ENCODE results near the gene FILIP1L.

The FILIP1L gene

DNA sequence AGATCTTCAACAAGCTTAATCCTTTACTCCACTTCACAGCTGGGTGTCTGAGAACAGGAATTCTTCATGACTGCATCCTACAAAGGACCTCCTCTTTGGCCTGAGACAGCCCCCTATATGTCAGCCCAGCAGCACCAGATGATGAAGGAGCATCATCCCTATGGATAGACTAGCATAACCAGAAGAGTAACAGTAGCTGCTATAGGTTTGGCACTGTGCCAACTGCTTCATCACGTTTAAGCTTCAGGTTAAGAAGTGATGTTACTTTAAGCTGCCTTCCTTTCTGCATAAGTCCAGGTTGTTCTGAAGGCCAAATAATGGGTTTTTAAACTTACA lies 246.0 kb downstream of the FILIP1L start:
- no peaks in the 10 kb centered on the region for H3K4me1 ChIP-seq (ENCODE audit: control insufficient read depth, insufficient read depth, low read length)
- no peak overlapping the region for H3K27ac ChIP-seq (ENCODE audit: low read length)
- H3K4me3 ChIP-seq (ENCODE audit: low read length), result no peak overlapping the region
- WGBS (ENCODE audit: insufficient coverage, insufficient read length), result no CpG with 5 or more reads among the region's 1 CpG
- DNase-seq (ENCODE audit: low read depth, low spot score), result no peak
- no peaks in the 10 kb centered on the region for H3K9me3 ChIP-seq (ENCODE audit: control insufficient read depth, insufficient read depth, low read length)
- H3K36me3 ChIP-seq (ENCODE audit: control insufficient read depth, insufficient read depth, low read length), result no peaks in the 10 kb centered on the region
- H3K27me3 ChIP-seq (ENCODE audit: control insufficient read depth, insufficient read depth, low read length), result peaks cover 1% of the 10 kb centered on the region

DNA sequence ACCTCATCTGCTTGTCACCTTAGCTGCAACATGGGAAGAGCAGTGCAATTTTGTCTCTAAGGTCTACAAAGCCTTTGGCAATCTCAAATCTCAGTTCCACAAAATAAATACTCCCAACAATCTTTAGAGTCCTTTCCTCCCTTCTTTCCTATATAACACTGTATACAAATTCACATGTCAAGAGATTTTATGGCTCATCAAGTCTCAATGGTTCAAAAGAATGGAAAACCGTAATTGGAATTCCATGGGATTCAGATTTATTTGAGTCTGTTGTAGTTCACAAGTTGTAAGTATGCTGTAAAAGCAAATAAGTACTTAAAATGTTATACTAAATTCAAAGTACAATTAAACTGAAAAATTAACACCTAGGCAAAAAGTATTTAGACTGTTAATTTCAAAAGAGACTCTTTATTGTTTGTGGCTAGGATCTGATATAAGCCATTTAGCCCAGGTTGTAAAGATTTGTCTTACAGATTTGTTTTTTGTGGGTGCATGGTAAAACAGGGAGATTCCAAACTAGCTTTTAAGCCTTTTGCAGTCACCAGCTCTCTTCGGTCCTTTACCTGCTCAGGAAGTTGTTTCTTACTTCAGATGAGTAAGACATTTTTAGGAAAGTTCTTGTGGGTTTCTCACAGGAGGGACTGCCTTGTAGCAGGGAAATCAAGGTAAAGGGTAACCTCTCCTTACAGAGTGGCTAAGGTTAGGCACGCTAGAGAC lies 246.5 kb downstream of the FILIP1L start:
- no CpG with 5 or more reads among the region's 3 CpGs for WGBS (ENCODE audit: insufficient coverage, insufficient read length)
- Histone ChIP-seq H3K36me3 (ENCODE audit: control insufficient read depth, insufficient read depth, low read length) (no peaks in the 10 kb centered on the region), H3K4me1 (ENCODE audit: control insufficient read depth, insufficient read depth, low read length) (no peaks in the 10 kb centered on the region), H3K4me3 (ENCODE audit: low read length) (no peak overlapping the region), H3K27ac (ENCODE audit: low read length) (no peak overlapping the region), H3K9me3 (ENCODE audit: control insufficient read depth, insufficient read depth, low read length) (no peaks in the 10 kb centered on the region), H3K27me3 (ENCODE audit: control insufficient read depth, insufficient read depth, low read length) (peaks cover 1% of the 10 kb centered on the region)
- DNase-seq (ENCODE audit: low read depth, low spot score), result no peak

- DNase-seq (ENCODE audit: low read depth, low spot score), result no peak
- WGBS (ENCODE audit: insufficient coverage, insufficient read length), result no CpG with 5 or more reads among the region's 3 CpGs
Measured at GRCh38 chr3:99866261-99866761, 248.0 kb downstream of the FILIP1L start.

GRCh38 chr3:99865321-99865720 lies 249.0 kb downstream of the FILIP1L start:
- Histone ChIP-seq H3K27ac (ENCODE audit: low read length) (no peak overlapping the region), H3K9me3 (ENCODE audit: control insufficient read depth, insufficient read depth, low read length) (no peaks in the 10 kb centered on the region), H3K27me3 (ENCODE audit: control insufficient read depth, insufficient read depth, low read length) (no peaks in the 10 kb centered on the region; the same call in 1 of the 2 replicates), H3K36me3 (ENCODE audit: control insufficient read depth, insufficient read depth, low read length) (no peaks in the 10 kb centered on the region), H3K4me3 (ENCODE audit: low read length) (no peak overlapping the region), H3K4me1 (ENCODE audit: control insufficient read depth, insufficient read depth, low read length) (no peaks in the 10 kb centered on the region)
- no CpG with 5 or more reads among the region's 1 CpG for WGBS (ENCODE audit: insufficient coverage, insufficient read length)
- no peak for DNase-seq (ENCODE audit: low read depth, low spot score)

More at GRCh38 chr3:99866261-99866761, 248.0 kb downstream of the FILIP1L start:
- no peaks in the 10 kb centered on the region for H3K36me3 ChIP-seq (ENCODE audit: control insufficient read depth, insufficient read depth, low read length)
- H3K4me3 ChIP-seq (ENCODE audit: low read length), result no peak overlapping the region
- H3K4me1 ChIP-seq (ENCODE audit: control insufficient read depth, insufficient read depth, low read length), result no peaks in the 10 kb centered on the region
- H3K27me3 ChIP-seq (ENCODE audit: control insufficient read depth, insufficient read depth, low read length), result no peaks in the 10 kb centered on the region; the same call in 1 of the 2 replicates
- H3K9me3 ChIP-seq (ENCODE audit: control insufficient read depth, insufficient read depth, low read length), result no peaks in the 10 kb centered on the region
- H3K27ac ChIP-seq (ENCODE audit: low read length), result no peak overlapping the region

DNA sequence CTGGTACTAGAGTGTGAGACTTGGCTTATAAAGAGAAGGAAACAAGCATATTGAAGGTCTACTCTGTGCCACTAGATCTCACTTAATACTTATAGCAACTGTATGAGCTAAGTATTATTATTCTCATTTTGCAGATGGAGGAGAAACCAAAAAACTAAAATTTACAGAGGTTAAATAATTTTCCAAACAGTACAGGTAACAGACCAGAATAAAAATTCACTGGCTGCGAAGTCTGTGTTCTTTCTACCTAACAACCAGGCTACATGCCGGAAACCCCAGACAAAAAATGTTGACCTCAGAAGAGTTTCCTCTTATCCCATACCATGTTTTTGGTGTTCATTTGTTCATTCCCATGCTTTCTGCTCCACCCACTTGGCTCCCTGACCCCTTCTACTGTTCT lies 250.0 kb downstream of the FILIP1L start:
- Histone ChIP-seq H3K27ac (ENCODE audit: low read length) (no peak overlapping the region), H3K27me3 (ENCODE audit: control insufficient read depth, insufficient read depth, low read length) (no peaks in the 10 kb centered on the region; the same call in 1 of the 2 replicates), H3K4me1 (ENCODE audit: control insufficient read depth, insufficient read depth, low read length) (no peaks in the 10 kb centered on the region), H3K36me3 (ENCODE audit: control insufficient read depth, insufficient read depth, low read length) (no peaks in the 10 kb centered on the region), H3K4me3 (ENCODE audit: low read length) (no peak overlapping the region), H3K9me3 (ENCODE audit: control insufficient read depth, insufficient read depth, low read length) (no peaks in the 10 kb centered on the region)
- WGBS (ENCODE audit: insufficient coverage, insufficient read length), result no CpG with 5 or more reads among the region's 2 CpGs
- DNase-seq (ENCODE audit: low read depth, low spot score), result no peak

- no peak overlapping the region for H3K4me3 ChIP-seq (ENCODE audit: low read length)
- no peaks in the 10 kb centered on the region for H3K9me3 ChIP-seq (ENCODE audit: control insufficient read depth, insufficient read depth, low read length)
- no peak overlapping the region for H3K27ac ChIP-seq (ENCODE audit: low read length)
- H3K4me1 ChIP-seq (ENCODE audit: control insufficient read depth, insufficient read depth, low read length), result no peaks in the 10 kb centered on the region
- DNase-seq (ENCODE audit: low read depth, low spot score), result no peak
- H3K27me3 ChIP-seq (ENCODE audit: control insufficient read depth, insufficient read depth, low read length), result no peaks in the 10 kb centered on the region; the same call in 1 of the 2 replicates
- WGBS (ENCODE audit: insufficient coverage, insufficient read length), result no CpG with 5 or more reads among the region's 2 CpGs
- no peaks in the 10 kb centered on the region for H3K36me3 ChIP-seq (ENCODE audit: control insufficient read depth, insufficient read depth, low read length)
Measured at GRCh38 chr3:99863588-99863987, 250.7 kb downstream of the FILIP1L start.

- no peaks in the 10 kb centered on the region for H3K36me3 ChIP-seq (ENCODE audit: control insufficient read depth, insufficient read depth, low read length)
- no CpG with 5 or more reads among the region's 6 CpGs for WGBS (ENCODE audit: insufficient coverage, insufficient read length)
- H3K4me3 ChIP-seq (ENCODE audit: low read length), result no peak overlapping the region
- no peak for DNase-seq (ENCODE audit: low read depth, low spot score)
- no peaks in the 10 kb centered on the region for H3K9me3 ChIP-seq (ENCODE audit: control insufficient read depth, insufficient read depth, low read length)
- H3K27me3 ChIP-seq (ENCODE audit: control insufficient read depth, insufficient read depth, low read length), result no peaks in the 10 kb centered on the region; the same call in 1 of the 2 replicates
- H3K4me1 ChIP-seq (ENCODE audit: control insufficient read depth, insufficient read depth, low read length), result no peaks in the 10 kb centered on the region
- no peak overlapping the region for H3K27ac ChIP-seq (ENCODE audit: low read length)
Measured at GRCh38 chr3:99863002-99863401, 251.3 kb downstream of the FILIP1L start.

- no peaks in the 10 kb centered on the region for H3K36me3 ChIP-seq (ENCODE audit: control insufficient read depth, insufficient read depth, low read length)
- no peak overlapping the region for H3K27ac ChIP-seq (ENCODE audit: low read length)
- H3K4me3 ChIP-seq (ENCODE audit: low read length), result no peak overlapping the region
- H3K9me3 ChIP-seq (ENCODE audit: control insufficient read depth, insufficient read depth, low read length), result no peaks in the 10 kb centered on the region
- WGBS (ENCODE audit: insufficient coverage, insufficient read length), result no CpG with 5 or more reads among the region's 2 CpGs
- no peaks in the 10 kb centered on the region for H3K4me1 ChIP-seq (ENCODE audit: control insufficient read depth, insufficient read depth, low read length)
- no peaks in the 10 kb centered on the region; the same call in 1 of the 2 replicates for H3K27me3 ChIP-seq (ENCODE audit: control insufficient read depth, insufficient read depth, low read length)
- DNase-seq (ENCODE audit: low read depth, low spot score), result no peak
Measured at GRCh38 chr3:99862208-99862607, 252.1 kb downstream of the FILIP1L start.

DNA sequence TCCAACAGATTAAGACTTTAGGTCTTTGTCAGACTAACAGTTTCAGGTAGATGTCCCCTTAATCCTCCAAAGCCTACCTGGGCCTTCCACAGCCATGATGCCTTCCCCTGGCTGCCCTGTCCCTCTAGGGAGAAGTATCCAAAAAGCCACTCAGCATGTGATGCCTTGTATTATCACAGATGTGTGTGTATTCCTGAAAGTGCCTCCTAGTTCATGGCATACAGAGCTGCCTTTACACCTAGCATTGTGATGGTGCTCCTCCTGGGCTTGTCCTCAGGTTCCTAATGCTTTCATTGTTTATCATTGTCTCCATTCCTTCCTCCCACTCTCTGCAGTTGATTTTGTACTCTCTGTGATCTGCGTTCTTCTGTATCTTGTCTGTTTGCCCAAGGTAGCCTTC lies 253.1 kb downstream of the FILIP1L start:
- no peaks in the 10 kb centered on the region for H3K36me3 ChIP-seq (ENCODE audit: control insufficient read depth, insufficient read depth, low read length)
- no CpG with 5 or more reads among the region's 1 CpG for WGBS (ENCODE audit: insufficient coverage, insufficient read length)
- no peaks in the 10 kb centered on the region for H3K9me3 ChIP-seq (ENCODE audit: control insufficient read depth, insufficient read depth, low read length)
- no peak overlapping the region for H3K4me3 ChIP-seq (ENCODE audit: low read length)
- no peaks in the 10 kb centered on the region; the same call in 1 of the 2 replicates for H3K27me3 ChIP-seq (ENCODE audit: control insufficient read depth, insufficient read depth, low read length)
- H3K27ac ChIP-seq (ENCODE audit: low read length), result no peak overlapping the region
- no peak for DNase-seq (ENCODE audit: low read depth, low spot score)
- H3K4me1 ChIP-seq (ENCODE audit: control insufficient read depth, insufficient read depth, low read length), result no peaks in the 10 kb centered on the region

DNA sequence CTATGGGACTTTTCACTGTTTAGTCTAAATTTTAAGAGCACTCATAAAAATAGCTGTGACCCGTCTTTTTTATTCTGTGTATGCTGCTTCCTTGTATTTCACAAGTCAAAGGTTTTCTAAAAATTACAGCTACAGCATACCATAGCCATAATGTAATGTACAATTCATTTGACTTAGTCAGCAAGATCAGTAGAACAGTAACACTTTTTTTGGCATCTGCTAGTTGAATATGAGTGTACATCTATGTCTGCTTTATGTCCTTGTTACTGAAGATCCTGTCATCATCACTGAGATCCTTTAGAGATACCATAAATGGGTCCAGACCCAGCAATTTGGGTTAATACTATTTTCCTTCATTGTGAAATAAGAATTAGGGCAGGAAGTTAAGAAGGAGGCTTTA lies 254.5 kb downstream of the FILIP1L start:
- no peak overlapping the region for H3K27ac ChIP-seq (ENCODE audit: low read length)
- no peaks in the 10 kb centered on the region for H3K9me3 ChIP-seq (ENCODE audit: control insufficient read depth, insufficient read depth, low read length)
- no peaks in the 10 kb centered on the region for H3K4me1 ChIP-seq (ENCODE audit: control insufficient read depth, insufficient read depth, low read length)
- no peaks in the 10 kb centered on the region for H3K27me3 ChIP-seq (ENCODE audit: control insufficient read depth, insufficient read depth, low read length)
- no peak for DNase-seq (ENCODE audit: low read depth, low spot score)
- no CpG with 5 or more reads among the region's 1 CpG for WGBS (ENCODE audit: insufficient coverage, insufficient read length)
- no peaks in the 10 kb centered on the region for H3K36me3 ChIP-seq (ENCODE audit: control insufficient read depth, insufficient read depth, low read length)
- no peak overlapping the region for H3K4me3 ChIP-seq (ENCODE audit: low read length)

GRCh38 chr3:99858469-99858868 lies 255.8 kb downstream of the FILIP1L start:
- no CpG with 5 or more reads among the region's 2 CpGs for WGBS (ENCODE audit: insufficient coverage, insufficient read length)
- H3K9me3 ChIP-seq (ENCODE audit: control insufficient read depth, insufficient read depth, low read length), result no peaks in the 10 kb centered on the region
- no peaks in the 10 kb centered on the region for H3K4me1 ChIP-seq (ENCODE audit: control insufficient read depth, insufficient read depth, low read length)
- no peaks in the 10 kb centered on the region for H3K36me3 ChIP-seq (ENCODE audit: control insufficient read depth, insufficient read depth, low read length)
- no peaks in the 10 kb centered on the region for H3K27me3 ChIP-seq (ENCODE audit: control insufficient read depth, insufficient read depth, low read length)
- H3K27ac ChIP-seq (ENCODE audit: low read length), result no peak overlapping the region
- DNase-seq (ENCODE audit: low read depth, low spot score), result no peak
- no peak overlapping the region for H3K4me3 ChIP-seq (ENCODE audit: low read length)

Data from iPS DF 6.9 (cell line).